Prostate gland (tissue), 2 donors: ENCODE data around the gene DYNC1LI2.
"Not testable (repeated sequence)": the region's sequence is repeated elsewhere in the genome, so short reads cannot be mapped to it uniquely, and the experiment has no call there.

Source experiments
- POLR2A ChIP-seq: fragments of 450-650 bp; IDR thresholded peaks from one replicate; pipeline ENCODE4 v1.6.1; 2016; ENCODE audit warnings: antibody characterized with exemption, mild to moderate bottlenecking
- TF ChIP-seq, protein P1 (sequence below), 4 experiments: fragments of 200-600 bp in 2 of 4; fragments of 450-650 bp in 2 of 4; sonication (generic) in 2 of 4; IDR thresholded peaks; 1 replicate in 3 of 4; 2 replicates in 1 of 4; pipeline ENCODE4 v1.5.1; 2016 to 2019; ENCODE audit warnings: antibody characterized with exemption in 4 of 4, mild to moderate bottlenecking in 2 of 4, moderate library complexity in 2 of 4

DNA sequence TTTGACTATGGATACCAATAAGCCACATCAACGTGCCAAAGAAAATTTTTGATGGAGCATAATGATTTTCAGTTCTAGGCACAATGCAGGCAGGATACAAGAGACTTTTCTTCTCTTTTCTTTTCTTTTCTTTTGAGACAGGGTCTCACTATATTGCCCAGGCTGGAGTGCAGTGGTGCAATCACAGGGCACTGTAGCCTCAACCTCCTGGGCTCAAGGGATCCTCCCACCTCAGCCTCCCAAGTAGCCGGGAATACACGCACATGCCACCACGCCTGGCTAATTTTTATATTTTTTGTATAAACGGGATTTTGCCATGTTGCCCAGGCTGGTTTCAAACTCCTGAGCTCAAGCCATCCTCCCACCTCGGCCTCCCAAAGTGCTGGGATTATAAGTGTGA lies 42.6 kb upstream of the DYNC1LI2 start:
- not testable (repeated sequence) for TF ChIP-seq POLR2A
- TF ChIP-seq, protein P1, sequence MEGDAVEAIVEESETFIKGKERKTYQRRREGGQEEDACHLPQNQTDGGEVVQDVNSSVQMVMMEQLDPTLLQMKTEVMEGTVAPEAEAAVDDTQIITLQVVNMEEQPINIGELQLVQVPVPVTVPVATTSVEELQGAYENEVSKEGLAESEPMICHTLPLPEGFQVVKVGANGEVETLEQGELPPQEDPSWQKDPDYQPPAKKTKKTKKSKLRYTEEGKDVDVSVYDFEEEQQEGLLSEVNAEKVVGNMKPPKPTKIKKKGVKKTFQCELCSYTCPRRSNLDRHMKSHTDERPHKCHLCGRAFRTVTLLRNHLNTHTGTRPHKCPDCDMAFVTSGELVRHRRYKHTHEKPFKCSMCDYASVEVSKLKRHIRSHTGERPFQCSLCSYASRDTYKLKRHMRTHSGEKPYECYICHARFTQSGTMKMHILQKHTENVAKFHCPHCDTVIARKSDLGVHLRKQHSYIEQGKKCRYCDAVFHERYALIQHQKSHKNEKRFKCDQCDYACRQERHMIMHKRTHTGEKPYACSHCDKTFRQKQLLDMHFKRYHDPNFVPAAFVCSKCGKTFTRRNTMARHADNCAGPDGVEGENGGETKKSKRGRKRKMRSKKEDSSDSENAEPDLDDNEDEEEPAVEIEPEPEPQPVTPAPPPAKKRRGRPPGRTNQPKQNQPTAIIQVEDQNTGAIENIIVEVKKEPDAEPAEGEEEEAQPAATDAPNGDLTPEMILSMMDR (IDR thresholded peaks at IDR 0.05), result not testable (repeated sequence)
